ENCODE data around the gene MROH2A.

MROH2A gene

DNA sequence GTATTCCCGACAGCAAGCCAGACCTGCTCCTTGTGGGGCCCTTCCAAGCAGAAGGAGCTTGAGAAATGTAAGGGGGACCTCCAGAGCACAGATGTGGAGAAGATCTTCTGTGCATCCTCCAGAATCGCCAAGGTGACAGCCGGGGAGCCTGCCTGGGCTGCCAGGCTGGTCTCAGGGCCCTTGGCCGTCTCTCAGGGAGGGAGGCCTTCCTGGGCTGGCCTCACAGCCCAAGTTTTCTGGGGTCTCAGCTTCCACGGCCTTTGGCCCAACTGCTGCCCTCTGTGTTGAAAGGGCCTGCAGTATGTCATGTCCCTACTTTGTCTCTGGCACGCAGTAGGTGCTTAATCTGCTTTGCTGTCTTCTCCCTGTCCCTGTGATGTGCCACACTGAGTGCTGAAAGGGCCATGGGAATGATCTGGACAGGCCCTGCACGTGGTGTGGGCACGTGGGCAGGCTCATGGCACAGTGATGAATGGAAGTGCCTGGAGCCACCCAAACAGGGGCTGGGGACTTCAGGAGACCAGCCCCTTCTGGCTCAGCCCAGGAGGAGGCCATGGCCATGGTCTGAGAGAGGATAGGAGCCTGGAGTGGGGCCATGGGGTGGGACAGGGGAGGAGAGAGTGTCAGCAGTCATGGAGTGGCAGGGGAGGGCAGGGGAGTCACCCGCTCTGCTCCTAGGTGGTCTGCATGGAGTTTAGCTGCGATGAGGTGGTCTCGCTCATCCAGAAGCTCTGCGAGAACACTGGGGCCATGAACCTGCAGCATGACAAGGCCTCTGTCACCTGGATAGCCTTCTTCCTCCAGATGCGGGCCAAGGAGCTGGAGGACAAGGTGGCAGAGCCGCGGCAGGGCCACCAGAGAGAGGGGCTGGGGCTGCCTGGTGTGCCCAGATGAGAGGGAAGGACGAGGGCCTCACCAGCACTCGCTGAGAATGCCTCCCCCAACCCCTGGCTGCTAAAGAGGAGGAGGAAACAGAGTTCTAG is 40.8 kb downstream of the MROH2A start:
- DNase-seq (ENCODE audit: low read depth in 2 of 2) = no peak

DNA sequence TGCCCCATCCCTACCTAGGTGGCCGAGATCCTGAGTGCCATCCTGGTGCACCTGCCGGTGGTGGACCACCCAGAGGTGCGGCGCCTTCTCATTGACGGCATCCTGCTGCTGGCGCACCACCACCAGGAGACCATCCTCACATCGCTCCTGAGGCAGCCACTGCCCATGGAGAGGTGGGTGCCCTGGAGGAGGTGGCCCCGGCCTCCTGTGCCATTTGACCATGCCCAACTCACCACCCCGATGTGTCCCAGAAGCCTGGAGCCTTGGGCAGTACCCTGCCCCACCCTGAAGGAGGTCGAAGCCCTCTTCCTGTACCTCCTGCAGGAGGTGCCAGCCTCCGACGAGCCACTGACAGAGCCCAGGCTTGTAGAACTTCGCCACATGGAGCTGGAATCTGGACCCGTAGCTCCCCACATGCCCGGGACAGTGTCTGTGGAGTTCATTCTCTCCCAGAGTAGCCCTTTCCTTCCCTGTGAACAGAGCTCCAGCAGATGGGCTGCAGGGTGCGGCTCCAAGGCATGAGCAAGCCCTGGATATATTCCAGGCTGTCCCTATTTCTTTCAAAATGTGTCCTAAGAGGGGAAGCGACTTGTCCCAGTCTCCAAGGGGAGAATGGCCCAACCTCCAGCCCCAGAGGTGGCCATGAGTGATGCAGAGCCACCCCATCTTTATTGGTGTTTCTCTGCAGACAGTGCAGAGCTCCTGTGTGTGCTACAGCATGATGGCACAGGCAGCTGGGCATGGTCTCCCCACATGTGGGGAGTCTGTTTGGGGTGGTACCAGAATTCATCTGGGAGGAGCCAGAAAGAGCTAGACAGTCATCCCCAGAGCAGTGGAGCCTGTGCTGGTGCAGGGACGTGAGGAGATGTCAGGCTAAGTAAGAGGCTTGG is 42.0 kb downstream of the MROH2A start:
- no peak for DNase-seq (ENCODE audit: low read depth in 2 of 2)

DNA sequence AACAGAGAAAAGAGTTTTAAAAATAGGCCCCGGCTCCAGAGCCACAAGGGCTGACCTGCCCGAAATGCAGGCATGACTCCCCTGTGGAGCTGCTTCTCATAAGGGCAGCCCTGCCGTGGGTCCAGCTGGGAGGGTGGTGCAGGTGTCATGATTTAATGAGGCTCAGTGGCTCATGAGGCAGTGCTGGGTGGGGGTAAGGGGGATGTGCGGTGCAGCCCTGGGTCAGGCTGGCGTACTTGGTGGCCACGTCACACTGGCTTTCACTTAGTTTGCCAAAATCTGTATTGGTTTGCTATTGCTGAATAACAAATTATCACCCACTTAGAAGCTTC is 42.6 kb downstream of the MROH2A start:
- no peak for DNase-seq (ENCODE audit: low read depth in 2 of 2)

DNA sequence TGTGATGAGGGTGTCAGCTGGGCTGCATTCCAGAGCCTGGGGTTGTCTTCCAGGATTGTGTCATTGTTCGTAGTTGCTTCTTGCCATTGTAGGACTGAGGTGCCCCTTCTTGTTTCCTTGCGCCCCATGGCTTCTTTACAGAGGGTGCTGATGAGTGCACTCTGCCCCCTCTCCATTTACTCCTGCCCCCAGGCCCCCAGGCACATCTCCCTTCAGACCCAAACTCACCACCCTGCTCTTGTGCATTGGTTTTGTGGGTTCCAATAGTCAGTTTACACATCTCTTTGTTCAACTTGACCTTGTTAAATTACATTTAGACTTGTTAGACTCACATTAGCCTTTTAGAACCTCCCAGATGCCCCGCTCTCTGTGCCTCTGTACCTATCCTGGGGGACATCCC is 43.1 kb downstream of the MROH2A start:
- DNase-seq (ENCODE audit: low read depth in 2 of 2) = no peak

DNA sequence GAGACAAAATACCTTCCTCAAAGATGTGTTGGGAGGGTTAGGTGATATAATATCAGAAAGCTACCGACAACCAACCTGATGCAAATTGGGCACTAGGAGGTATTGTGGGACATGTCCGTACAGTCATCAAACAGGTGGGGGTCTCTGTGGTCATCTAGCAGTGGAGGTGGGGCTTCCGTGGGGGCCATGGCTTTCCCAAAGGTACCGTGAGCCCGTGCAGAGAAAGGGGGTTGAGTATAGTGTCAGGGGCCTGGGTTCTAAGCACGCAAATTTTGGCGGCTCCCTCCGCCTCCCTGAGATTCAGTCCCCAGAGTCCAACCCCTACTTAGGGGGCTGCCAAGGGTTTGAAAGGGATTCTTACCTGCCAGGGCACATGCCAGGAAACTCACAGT is 43.6 kb downstream of the MROH2A start:
- DNase-seq (ENCODE audit: low read depth in 2 of 2) = no peak

DNA sequence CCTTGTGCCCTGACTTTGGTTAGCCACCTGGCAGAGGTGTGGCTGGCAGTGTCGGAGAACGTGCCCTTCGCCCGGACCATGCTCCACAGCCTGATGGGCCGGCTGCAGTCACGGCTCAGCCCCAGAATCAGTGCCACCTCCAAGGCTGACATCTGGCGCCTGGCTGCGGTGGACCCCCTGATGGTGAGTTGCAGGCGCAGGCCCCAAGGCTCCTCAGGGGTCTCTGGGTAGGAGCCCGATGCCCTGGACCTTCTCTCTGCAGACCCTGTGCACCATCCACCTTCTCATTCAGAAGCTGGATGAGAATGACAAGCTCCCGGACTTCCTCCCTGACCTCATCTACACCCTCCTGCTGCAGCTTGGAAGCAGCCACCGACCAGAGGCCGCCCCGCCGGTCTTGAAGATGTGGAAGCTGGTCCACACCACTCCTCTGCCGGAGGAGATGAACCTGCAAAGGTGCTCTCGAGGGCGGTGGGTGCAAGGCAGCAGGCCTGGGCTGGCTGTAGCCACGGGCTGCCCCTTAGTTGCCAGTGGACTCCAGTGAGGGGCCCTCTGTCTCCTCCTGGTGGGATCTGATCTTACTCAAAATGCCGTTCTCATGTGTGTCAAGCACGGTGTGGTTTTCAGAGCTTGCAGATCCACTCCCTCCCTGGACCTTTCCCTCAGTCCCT is 44.1 kb downstream of the MROH2A start:
- DNase-seq (ENCODE audit: low read depth in 2 of 2) = no peak

DNA sequence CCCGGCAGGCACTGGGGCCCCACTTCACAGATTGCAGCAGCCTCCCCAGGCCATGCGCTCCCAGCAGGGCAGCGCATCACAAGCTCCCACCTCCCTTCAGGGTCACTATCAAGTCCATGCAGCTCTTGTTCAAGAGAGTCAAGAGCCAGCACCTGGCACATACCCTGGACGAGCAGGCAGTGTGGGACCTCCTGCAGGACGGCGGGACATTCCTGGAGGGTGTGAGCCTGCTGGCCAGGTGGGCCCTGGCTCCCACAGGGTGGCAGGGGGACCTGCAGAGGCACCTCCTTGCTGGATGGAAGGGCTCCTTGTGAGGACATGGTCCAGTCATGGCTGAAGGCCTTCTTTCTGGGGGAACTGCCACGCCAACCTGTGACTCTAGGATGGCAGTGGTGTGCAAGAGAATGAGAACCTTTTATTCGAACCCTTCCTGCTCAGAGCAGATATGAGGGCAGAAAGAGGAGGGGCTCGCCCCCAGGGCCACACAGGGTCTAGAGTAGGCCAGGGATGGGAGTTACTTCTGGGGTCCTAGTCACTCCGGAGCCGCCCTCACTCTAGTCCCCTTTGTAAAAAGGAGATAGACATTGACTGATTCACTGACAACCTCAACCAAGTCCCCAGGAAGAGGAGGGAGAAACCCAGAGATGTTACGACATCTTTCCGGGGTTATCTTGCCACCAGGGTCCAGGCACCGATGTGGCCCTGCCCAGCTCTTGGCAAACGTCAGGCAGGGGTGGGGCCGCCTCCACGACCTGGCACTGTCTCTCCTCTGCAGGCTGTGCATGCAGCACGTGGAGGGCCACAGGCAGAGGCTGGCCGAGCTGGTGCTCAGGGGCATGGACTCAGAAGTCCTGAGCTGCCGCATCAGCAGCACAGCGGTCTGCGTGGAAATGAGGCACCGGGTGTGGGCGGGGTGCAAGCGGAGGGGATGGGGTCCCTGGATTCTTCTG is 44.9 kb downstream of the MROH2A start:
- no peak for DNase-seq (ENCODE audit: low read depth in 2 of 2)

DNA sequence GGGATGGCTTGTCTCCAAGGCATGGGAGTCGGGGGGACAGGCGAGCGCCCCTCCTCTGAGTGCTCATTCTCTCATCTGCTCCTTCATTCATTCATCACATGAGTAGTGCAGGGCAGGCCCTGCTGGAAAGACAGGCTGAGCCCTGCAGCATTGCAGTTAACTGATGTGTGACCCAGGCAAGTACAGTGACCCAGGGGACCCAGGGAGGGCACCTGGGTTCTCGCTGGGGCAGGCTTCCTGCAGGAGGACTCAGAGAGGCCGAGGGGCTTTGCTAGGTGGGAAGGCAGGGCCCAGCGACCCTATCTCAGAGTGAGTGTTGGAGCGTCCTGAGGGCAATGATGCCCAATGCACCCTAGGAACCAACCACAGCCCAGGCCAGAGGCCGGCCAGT is 45.6 kb downstream of the MROH2A start:
- no peak for DNase-seq (ENCODE audit: low read depth in 2 of 2)

DNA sequence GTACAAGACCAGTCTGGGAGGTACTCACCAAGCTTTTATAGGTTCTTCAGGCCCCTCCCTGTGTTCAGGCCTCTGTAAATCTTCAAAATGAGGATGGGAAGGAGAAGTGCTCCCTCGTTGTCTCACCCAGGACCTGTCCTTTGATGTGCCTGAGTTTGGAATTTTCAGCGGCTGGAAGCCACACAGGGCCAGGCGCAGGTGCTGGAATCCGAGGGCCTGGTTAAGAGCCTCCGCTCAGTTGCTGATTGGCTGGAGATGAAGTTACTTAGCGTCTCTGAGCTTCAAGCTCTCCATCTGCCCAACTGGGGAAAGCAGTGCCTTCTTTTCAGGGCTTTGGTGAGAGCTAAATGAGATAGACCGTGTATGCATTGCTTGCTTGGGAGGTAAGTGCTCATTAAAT is 46.2 kb downstream of the MROH2A start:
- no peak for DNase-seq (ENCODE audit: low read depth in 2 of 2)

DNA sequence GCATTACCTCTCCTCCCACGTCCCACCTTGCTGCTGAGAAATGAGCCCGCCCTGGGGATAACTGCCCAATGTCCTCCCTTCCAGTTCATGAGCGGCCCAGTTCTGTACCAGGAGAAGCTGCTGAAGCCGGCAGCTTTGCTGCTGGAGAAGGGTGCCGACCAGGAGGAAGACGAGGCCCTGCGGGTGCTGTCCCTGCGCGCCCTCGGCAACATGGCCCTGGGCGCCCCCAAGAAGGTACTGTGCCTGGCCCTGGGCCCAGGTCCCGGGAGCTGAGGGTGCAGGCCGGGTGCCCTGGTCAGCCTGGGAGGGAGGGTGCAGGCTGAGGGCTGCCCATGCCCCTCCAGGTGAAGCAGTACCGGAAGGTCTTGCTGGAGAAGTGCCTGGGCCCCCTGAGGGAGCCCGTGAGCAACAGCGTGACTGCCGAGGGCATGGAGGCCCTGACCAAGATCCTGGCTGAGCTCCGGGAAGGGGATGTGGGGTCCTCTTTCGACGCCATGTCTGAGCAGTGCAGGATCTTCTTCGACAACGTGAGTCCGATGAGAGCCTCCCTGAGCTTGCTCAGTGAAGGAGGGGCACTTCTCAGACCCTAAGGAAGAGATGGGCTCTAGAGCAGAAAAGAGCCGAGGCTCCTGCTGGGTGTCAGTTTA is 50.5 kb downstream of the MROH2A start:
- no peak for DNase-seq (ENCODE audit: low read depth in 2 of 2)

DNA sequence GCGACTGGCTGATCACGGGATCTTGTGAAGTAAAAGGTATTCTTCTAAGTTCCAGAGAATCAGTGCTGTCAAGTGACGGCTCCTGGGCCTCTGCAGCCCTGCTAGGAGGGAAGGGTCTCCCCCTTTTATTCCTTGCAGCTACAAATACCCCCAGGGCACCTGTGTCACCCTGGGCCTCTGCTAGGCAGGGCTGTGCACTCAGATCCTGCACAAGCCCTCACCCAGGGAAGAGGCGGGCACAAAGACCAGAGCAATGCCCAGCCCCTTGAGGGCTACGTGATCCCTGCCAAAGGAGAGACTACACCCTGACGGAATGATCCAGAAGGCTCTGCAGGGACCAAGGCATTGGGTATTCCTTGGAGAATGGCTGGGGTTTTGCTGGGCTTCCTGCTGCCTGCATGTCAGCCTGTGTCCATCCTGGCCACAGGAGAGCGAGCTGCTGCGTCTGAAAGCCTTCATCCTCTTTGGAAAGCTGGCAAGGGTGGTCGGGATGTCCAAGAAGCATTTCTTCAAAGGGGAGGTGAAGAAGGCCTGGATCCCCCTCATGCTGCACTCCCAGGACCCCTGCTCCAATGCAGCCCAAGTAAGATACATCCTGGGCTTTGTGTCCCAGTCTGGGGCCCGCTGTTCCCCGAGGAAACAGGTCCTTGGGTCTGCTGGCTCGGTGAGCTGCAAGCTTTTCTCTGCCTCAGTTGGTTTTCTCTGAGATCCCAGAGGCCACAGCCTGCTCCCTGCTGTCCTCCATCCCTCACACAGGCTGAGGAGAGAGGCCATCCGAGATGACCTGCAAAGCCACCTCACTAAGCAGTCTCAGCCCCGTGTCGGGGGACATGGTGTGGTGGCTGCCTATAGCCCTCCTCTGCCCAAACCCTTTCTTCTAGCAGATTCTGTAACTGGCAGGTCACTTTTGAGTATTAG is 51.3 kb downstream of the MROH2A start:
- DNase-seq (ENCODE audit: low read depth in 2 of 2) = no peak

DNA sequence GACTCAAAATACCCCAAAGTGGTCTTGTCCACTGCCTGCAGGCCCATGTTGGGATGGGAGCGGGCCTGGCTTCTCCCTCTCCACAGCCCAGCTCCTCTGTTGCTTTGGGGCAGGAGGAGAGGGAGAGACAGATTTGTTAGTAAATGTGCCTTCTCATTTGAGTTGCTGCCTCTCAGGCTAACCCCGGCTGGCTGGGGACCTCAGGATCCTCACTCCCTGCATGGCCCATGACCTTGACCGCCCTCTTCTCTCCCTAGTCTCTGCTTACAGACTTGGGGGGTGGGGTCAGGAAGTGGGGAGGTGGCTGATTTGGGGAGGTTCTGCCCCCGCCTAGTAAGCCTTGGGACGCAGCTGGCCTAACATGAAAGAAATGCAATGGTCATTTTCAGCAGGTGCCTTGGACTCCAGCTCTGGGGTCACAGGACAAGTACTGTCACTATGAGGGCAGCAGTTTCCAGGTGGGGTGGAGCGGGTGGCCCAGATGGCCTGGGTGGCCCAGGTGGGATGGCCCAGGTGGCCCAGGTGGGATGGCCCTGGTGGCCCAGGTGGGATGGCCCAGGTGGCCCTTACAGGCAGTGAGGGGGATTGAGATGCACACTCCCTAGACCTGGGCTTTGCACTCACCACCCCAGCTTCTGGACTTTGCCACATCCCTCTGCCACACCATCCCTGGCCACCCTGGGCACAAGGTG is 52.1 kb downstream of the MROH2A start:
- DNase-seq (ENCODE audit: low read depth in 2 of 2) = no peak

DNA sequence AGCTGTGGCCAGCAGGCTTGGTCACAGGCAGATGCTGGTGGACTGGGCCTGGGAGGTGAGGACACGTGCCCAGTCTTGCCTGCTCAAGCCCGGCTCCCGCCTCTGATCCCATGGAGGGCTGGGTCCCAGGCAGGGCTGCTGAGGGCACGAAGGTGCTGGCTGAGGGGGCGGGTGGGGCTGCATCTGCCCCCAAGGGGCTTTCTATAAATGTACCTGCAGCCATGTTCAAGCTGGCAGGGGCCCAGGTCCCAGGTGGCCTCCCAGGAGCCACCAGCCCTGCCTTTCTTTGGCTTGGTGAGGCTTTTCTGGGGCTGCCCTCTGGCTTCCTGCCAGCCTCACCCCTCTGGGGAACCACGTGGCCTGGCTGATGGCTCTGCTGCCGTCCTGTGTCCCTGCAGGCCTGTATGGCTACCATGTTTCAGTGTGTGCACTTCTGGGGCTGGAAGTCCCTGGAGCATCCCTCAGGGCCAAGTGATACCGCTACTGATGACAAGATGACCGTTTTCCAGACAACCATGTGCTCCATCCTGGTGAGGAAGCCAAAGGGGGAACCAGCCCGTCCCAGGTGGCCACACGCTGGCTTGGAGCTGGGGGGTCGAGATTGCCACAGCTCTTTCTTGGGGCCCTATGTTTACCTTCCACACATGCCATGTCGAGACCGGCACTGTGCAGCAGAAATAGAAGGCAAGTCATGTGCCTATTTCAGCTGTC is 53.0 kb downstream of the MROH2A start:
- DNase-seq (ENCODE audit: low read depth in 2 of 2) = no peak

DNA sequence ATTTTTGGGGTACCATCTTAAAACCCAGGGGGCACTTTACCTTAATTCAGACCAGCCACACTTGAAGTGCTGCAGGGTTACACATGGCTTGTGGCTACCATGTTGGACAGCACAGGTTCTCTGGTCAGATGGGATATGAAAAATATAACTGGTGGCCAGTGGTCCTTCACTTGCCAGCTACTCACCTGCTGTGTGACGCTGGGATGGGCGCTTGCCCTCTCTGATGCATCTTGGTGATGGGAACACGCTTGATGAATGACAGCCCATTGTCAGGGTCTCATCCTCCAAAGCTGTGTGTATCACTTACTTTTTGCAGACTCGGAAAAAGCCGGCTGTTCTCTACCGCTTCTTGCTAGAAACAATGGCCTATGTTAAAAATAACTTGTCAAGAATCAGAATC is 53.7 kb downstream of the MROH2A start:
- DNase-seq (ENCODE audit: low read depth in 2 of 2) = no peak

DNA sequence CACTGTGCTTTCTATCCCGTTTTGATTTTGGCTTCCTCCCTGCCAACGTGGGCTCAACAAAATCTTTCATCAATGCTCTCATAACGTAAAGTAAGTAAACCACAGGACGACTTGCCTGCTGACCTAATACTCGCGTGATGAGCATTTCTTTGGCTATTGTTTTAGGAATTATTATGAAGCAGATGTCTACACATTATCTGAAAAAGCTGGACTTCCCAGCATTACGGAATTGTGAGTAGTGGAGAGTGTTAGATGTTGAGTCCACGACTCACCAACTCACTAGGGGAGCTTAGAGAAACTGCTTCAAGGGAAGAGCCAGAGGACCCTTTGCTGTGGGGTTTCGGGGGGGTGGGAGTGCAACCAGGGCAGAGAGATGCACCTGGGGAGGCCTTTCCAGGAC is 54.3 kb downstream of the MROH2A start:
- DNase-seq (ENCODE audit: low read depth in 2 of 2) = no peak

DNA sequence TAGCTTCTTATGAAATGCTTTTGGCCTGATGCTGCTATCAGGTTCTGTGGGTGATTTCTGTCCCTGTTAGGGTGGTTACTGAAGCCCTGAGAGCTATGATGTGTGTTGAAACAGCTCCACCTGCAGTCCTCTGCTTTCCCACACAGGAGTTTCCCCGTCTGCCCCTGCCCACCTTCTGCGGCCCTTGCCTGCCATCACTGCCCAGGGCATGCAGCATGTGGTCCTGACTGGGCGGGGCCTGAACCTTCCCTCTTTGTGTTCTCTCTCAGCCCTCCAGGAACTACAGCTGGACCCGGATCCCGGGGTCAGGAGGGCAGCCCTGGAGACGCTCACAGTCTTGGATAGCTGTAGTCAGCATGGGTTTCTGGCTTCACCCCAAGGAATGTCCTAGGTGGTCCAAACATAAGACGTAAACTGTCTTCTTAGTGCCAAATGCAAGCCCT is 54.8 kb downstream of the MROH2A start:
- no peak for DNase-seq (ENCODE audit: low read depth in 2 of 2)

DNA sequence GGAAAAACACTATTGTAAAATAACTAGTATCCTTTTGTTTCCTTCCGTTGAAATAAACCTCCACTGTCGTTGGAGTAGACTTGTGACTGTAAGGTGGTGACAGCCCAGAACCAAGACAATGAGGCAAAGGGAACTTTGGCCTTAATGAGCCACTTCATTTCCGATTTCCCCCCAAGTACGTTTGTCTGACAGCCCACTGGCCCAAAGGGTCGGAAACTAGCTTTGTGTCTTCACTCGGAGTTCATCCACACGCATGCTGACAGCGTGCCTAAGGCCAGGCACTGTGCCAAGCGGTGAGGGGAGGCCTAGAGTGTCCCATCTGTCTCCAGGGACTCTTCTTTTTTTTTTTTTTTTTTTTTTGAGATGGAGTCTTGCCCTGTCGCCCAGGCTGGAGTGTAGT is 55.2 kb downstream of the MROH2A start:
- no peak for DNase-seq (ENCODE audit: low read depth in 2 of 2)

Data from activated CD4-positive, alpha-beta T cell treated with anti-CD3 and anti-CD28 coated beads for 24 hours (primary cell).